ENCODE measurements around the gene TRNAU1AP. TPM values are rescaled to one million over a fixed set of nuclear protein-coding genes. Genes with fewer than 3 reads are reported as not detected.

TRNAU1AP gene
- total RNA-seq, 4 donors from 2014 or later: 18.5 to 25.0 (median 21.8) TPM

DNA sequence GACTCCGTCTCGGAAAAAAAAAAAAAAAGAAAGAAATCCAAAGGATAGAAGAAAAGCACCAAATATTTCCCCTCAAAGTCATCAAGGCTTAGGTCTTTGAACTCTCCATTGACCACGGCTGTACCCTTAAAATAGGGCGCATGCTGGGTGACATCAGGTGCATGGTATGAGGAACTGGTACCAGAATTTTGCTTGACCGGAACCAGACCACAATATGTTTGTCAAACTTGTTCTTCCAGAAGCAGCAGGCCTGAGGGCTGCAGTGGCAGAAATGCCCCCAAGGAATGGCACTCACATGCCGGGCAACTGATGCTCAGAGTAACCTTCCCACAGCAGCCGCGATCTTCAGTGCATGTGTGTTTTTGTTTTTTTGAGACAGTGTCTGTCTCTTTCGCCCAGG is 26.0 kb upstream of the TRNAU1AP start:
- no peak for TF ChIP-seq EP300 (IDR thresholded peaks at IDR 0.05)
- no peak for TF ChIP-seq POLR2A (IDR thresholded peaks at IDR 0.05)
- TF ChIP-seq, protein P1, sequence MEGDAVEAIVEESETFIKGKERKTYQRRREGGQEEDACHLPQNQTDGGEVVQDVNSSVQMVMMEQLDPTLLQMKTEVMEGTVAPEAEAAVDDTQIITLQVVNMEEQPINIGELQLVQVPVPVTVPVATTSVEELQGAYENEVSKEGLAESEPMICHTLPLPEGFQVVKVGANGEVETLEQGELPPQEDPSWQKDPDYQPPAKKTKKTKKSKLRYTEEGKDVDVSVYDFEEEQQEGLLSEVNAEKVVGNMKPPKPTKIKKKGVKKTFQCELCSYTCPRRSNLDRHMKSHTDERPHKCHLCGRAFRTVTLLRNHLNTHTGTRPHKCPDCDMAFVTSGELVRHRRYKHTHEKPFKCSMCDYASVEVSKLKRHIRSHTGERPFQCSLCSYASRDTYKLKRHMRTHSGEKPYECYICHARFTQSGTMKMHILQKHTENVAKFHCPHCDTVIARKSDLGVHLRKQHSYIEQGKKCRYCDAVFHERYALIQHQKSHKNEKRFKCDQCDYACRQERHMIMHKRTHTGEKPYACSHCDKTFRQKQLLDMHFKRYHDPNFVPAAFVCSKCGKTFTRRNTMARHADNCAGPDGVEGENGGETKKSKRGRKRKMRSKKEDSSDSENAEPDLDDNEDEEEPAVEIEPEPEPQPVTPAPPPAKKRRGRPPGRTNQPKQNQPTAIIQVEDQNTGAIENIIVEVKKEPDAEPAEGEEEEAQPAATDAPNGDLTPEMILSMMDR (IDR thresholded peaks at IDR 0.05): no peak
- TF ChIP-seq POLR2AphosphoS5 (IDR thresholded peaks at IDR 0.05): no peak
- Histone ChIP-seq H3K4me3 (no peak overlapping the region), H3K27ac (no peak overlapping the region), H3K9me3 (no peaks in the 10 kb centered on the region), H3K4me1 (no peaks in the 10 kb centered on the region), H3K27me3 (no peaks in the 10 kb centered on the region), H3K36me3 (peaks cover 0 to 12% of the 10 kb centered on the region in 2 donors)
- no peak for ATAC-seq
- WGBS, 2 donors (ENCODE audit: low coverage in 1 of 2): 90 to 92% methylated on average over 7 to 9 of the region's 9 CpGs

DNA sequence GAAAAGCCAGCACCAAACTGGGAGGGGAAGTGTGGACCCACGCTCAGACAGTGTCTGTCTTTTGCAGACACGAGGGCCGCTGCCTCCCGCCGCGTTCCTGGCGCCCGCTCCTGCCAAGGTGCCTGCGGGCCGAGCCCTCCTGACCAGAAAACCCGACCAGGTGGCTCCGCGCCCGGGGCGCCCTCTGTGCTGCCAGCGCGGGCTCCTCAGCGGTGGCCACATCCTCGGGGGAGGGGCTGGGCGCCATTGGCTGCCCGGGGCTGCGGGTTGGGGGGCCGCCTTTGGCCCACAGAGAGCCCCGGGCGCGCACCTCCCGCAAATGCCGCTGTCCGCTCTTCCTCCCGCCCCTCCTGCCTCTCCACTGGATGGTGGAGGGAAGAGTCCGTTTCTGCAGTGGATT is 22.4 kb upstream of the TRNAU1AP start:
- Histone ChIP-seq H3K4me3 (no peak overlapping the region), H3K36me3 (peaks cover 0 to 29% of the 10 kb centered on the region in 2 donors), H3K9me3 (no peaks in the 10 kb centered on the region), H3K4me1 (no peaks in the 10 kb centered on the region), H3K27ac (no peak overlapping the region), H3K27me3 (no peaks in the 10 kb centered on the region)
- no peak for ATAC-seq
- TF ChIP-seq, protein P1 (IDR thresholded peaks at IDR 0.05): no peak
- TF ChIP-seq POLR2AphosphoS5 (IDR thresholded peaks at IDR 0.05): no peak
- no peak for TF ChIP-seq POLR2A (IDR thresholded peaks at IDR 0.05)
- no peak for TF ChIP-seq EP300 (IDR thresholded peaks at IDR 0.05)
- 100% methylated on average over 3 to 10 of the region's 31 CpGs for WGBS, 2 donors (ENCODE audit: low coverage in 1 of 2)

DNA sequence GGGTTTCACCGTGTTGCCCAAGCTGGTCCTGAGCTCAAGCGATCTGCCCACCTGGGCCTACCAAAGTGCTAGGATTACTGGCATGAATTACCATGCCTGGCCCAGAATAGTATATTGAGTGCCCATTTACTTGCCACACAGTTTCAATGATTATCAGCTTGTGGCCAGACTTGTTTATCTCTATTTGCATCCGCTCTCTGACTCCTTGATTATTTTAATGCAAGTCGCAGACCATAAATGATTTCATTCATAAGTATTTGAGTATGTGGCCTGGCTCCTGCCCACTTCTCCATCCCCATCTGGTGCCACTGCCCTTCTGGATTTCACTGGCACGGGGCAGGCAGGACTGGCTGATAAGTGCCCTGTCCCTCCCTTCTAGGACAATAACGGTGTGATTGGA is 18.2 kb upstream of the TRNAU1AP start:
- no peaks in the 10 kb centered on the region for H3K9me3 ChIP-seq
- H3K27ac ChIP-seq: no peak overlapping the region
- H3K27me3 ChIP-seq: no peaks in the 10 kb centered on the region
- no peak for TF ChIP-seq EP300 (IDR thresholded peaks at IDR 0.05)
- TF ChIP-seq POLR2A (IDR thresholded peaks at IDR 0.05): no peak
- TF ChIP-seq POLR2AphosphoS5 (IDR thresholded peaks at IDR 0.05): no peak
- TF ChIP-seq, protein P1 (IDR thresholded peaks at IDR 0.05): no peak
- no peak overlapping the region for H3K4me3 ChIP-seq
- no peak for ATAC-seq
- H3K36me3 ChIP-seq: peaks cover 0 to 58% of the 10 kb centered on the region in 2 donors
- 69 to 100% methylated on average over 1 to 5 of the region's 6 CpGs for WGBS, 2 donors (ENCODE audit: low coverage in 1 of 2)
- H3K4me1 ChIP-seq: no peaks in the 10 kb centered on the region

DNA sequence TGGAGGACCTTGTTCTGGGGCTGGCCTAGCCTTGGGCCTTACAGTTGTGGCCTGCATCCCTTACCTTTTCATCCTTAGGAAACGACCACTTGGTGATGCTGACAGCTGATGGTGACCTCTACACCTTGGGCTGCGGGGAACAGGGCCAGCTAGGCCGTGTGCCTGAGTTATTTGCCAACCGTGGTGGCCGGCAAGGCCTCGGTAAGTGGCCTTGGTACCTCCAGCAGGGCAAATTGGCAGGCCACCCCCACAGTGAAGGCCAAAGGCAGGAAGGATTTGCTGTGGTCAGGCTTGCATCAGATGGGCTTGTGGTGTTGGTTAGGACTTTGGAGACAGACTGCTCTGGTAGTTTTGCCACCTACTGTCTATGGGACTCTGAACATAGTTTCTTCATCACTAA is 17.7 kb upstream of the TRNAU1AP start:
- H3K9me3 ChIP-seq: no peaks in the 10 kb centered on the region
- no peaks in the 10 kb centered on the region for H3K4me1 ChIP-seq
- peaks cover 0 to 55% of the 10 kb centered on the region in 2 donors for H3K36me3 ChIP-seq
- H3K27ac ChIP-seq: no peak overlapping the region
- no peaks in the 10 kb centered on the region for H3K27me3 ChIP-seq
- TF ChIP-seq EP300 (IDR thresholded peaks at IDR 0.05) (no peak), POLR2A (IDR thresholded peaks at IDR 0.05) (no peak)
- no CpG with 5 or more reads among the region's 6 CpGs for WGBS, 2 donors (ENCODE audit: low coverage in 1 of 2)
- no peak overlapping the region for H3K4me3 ChIP-seq
- no peak for ATAC-seq

DNA sequence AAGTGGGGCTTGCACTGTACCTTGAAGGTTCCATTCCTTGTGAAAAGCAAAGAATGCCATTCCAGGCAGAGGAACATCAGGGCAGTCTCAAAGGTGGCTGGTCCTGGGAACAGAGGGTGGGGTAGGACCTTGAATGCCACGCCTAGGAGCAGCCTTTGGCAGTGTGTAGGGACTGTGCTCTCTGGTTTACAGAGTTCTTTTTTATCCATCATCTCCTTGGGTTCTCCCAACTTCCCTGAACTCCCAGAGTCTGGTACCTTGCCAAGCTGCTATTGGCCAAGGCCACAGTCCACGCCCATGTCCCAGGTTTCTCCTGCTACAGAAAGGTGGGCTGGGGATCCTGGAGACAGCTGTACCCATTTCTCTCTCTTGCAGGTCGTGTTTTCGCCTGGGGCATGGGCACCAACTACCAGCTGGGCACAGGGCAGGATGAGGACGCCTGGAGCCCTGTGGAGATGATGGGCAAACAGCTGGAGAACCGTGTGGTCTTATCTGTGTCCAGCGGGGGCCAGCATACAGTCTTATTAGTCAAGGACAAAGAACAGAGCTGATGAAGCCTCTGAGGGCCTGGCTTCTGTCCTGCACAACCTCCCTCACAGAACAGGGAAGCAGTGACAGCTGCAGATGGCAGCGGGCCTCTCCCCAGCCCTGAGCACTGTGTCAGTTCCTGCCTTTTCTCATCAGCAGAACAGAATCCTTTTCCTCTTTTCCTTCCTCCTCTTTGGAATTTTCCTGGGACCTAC is 15.3 kb upstream of the TRNAU1AP start:
- Histone ChIP-seq H3K36me3 (peaks cover 0 to 40% of the 10 kb centered on the region in 2 donors), H3K27ac (no peak overlapping the region), H3K27me3 (no peaks in the 10 kb centered on the region), H3K4me1 (no peaks in the 10 kb centered on the region), H3K9me3 (no peaks in the 10 kb centered on the region), H3K4me3 (no peak overlapping the region)
- no peak for ATAC-seq
- WGBS, 2 donors (ENCODE audit: low coverage in 1 of 2): 75% methylated on average over 2 of the region's 8 CpGs; no CpG with 5 or more reads in 1 of the 2 donors
- TF ChIP-seq POLR2AphosphoS5 (IDR thresholded peaks at IDR 0.05) (no peak), POLR2A (IDR thresholded peaks at IDR 0.05) (no peak), EP300 (IDR thresholded peaks at IDR 0.05) (no peak)
- TF ChIP-seq, protein P1 (IDR thresholded peaks at IDR 0.05): no peak

All from gastroesophageal sphincter (tissue), 4 donors.